Measurements from ENCODE around the gene NXPH3.

NXPH3 gene

GRCh38 chr17:49592263-49592662 is 16.6 kb downstream of the NXPH3 start:
- DNase-seq (ENCODE audit: low spot score) = peak; percentile 36

GRCh38 chr17:49595328-49595727 is 19.7 kb downstream of the NXPH3 start:
- DNase-seq (ENCODE audit: low spot score) = no peak

- DNase-seq (ENCODE audit: low spot score) = no peak
Observed at GRCh38 chr17:49595980-49596379, 20.3 kb downstream of the NXPH3 start.

GRCh38 chr17:49596613-49597244 is 21.1 kb downstream of the NXPH3 start:
- no peak for DNase-seq (ENCODE audit: low spot score)

GRCh38 chr17:49597436-49597835 is 21.8 kb downstream of the NXPH3 start:
- no peak for DNase-seq (ENCODE audit: low spot score)

- DNase-seq (ENCODE audit: low spot score) = peak; percentile 40
Observed at GRCh38 chr17:49597928-49598655, 22.4 kb downstream of the NXPH3 start.

- DNase-seq (ENCODE audit: low spot score) = no peak
Observed at GRCh38 chr17:49598918-49599317, 23.2 kb downstream of the NXPH3 start.

- DNase-seq (ENCODE audit: low spot score) = no peak
Observed at GRCh38 chr17:49600949-49601348, 25.3 kb downstream of the NXPH3 start.

GRCh38 chr17:49602783-49603182 is 27.1 kb downstream of the NXPH3 start:
- DNase-seq (ENCODE audit: low spot score) = no peak

- no peak for DNase-seq (ENCODE audit: low spot score)
Observed at GRCh38 chr17:49603238-49603637, 27.6 kb downstream of the NXPH3 start.

GRCh38 chr17:49603720-49604119 is 28.0 kb downstream of the NXPH3 start:
- no peak for DNase-seq (ENCODE audit: low spot score)

GRCh38 chr17:49604314-49604869 is 28.7 kb downstream of the NXPH3 start:
- DNase-seq (ENCODE audit: low spot score) = no peak

- DNase-seq (ENCODE audit: low spot score) = no peak
Observed at GRCh38 chr17:49610883-49611584, 35.4 kb downstream of the NXPH3 start.

- no peak for DNase-seq (ENCODE audit: low spot score)
Observed at GRCh38 chr17:49612726-49613125, 37.1 kb downstream of the NXPH3 start.

GRCh38 chr17:49613182-49613800 is 37.6 kb downstream of the NXPH3 start:
- DNase-seq (ENCODE audit: low spot score) = no peak

- no peak for DNase-seq (ENCODE audit: low spot score)
Observed at GRCh38 chr17:49616086-49616485, 40.4 kb downstream of the NXPH3 start.

GRCh38 chr17:49616601-49617131 is 41.0 kb downstream of the NXPH3 start:
- peak; percentile 76 for DNase-seq (ENCODE audit: low spot score)

- no peak for DNase-seq (ENCODE audit: low spot score)
Observed at GRCh38 chr17:49618028-49618611, 42.4 kb downstream of the NXPH3 start.

GRCh38 chr17:49621420-49621819 is 45.7 kb downstream of the NXPH3 start:
- DNase-seq (ENCODE audit: low spot score) = no peak

GRCh38 chr17:49621946-49622529 is 46.4 kb downstream of the NXPH3 start:
- DNase-seq (ENCODE audit: low spot score) = no peak

- no peak for DNase-seq (ENCODE audit: low spot score)
Observed at GRCh38 chr17:49624896-49625295, 49.2 kb downstream of the NXPH3 start.
